ENCODE results near the gene C6orf163. TPM values are rescaled to one million over a fixed set of nuclear protein-coding genes. Genes with fewer than 3 reads are reported as not detected.
A peak's percentile ranks its signal among the peaks of the same experiment; 100 is the strongest.
"Not testable (repeated sequence)": the region's sequence is repeated elsewhere in the genome, so short reads cannot be mapped to it uniquely, and the experiment has no call there.

C6orf163 gene
- total RNA-seq, result 1 to 10 TPM; 2.0 to 2.3 TPM

- Mint-ChIP-seq H3K36me3 (ENCODE audit: low read depth) (no peaks in the 10 kb centered on the region), H3K27me3 (no peaks in the 10 kb centered on the region), H3K4me1 (no peaks in the 10 kb centered on the region), H3K4me3 (no peak within 1 kb of the TSS), H3K9me3 (no peaks in the 10 kb centered on the region), H3K27ac (no peak within 1 kb of the TSS)
- ChIA-PET CTCF (no interaction called here), POLR2A (no interaction called here)
- DNase-seq, result no peak
Observed at GRCh38 chr6:87344731-87345130, at the start of gene C6orf163. C6orf163 (plus strand) TSS chr6:87344813; CDS start chr6:87345100, 287 bp downstream.

- Mint-ChIP-seq H3K36me3 (ENCODE audit: low read depth) (no peaks in the 10 kb centered on the region), H3K4me1 (no peaks in the 10 kb centered on the region), H3K27me3 (peaks cover 28% of the 10 kb centered on the region), H3K27ac (no peak overlapping the region), H3K4me3 (no peak overlapping the region), H3K9me3 (no peaks in the 10 kb centered on the region)
- CTCF ChIA-PET, result interaction anchor here (0.6 kb wide), 1 partner anchor 338 kb away, joined by 3 read pairs; no protein-coding TSS in a partner anchor
- POLR2A ChIA-PET, result no interaction called here
- DNase-seq, result no peak
Observed at GRCh38 chr6:87297119-87297518, 47.5 kb upstream of the C6orf163 start.

GRCh38 chr6:87301277-87301676 lies 43.3 kb upstream of the C6orf163 start:
- H3K9me3 Mint-ChIP-seq; H3K4me1 Mint-ChIP-seq; H3K4me3 Mint-ChIP-seq; DNase-seq; H3K36me3 Mint-ChIP-seq (ENCODE audit: low read depth); POLR2A ChIA-PET; H3K27ac Mint-ChIP-seq: not testable (repeated sequence)
- peaks cover 31% of the 10 kb centered on the region for H3K27me3 Mint-ChIP-seq
- CTCF ChIA-PET, result interaction anchor here (1.6 kb wide), 1 partner anchor 20 kb away, joined by 3 read pairs; no protein-coding TSS in a partner anchor

GRCh38 chr6:87308970-87309369 lies 35.6 kb upstream of the C6orf163 start:
- H3K27me3 Mint-ChIP-seq, result peaks cover 32% of the 10 kb centered on the region
- no peak overlapping the region for H3K4me3 Mint-ChIP-seq
- ChIA-PET CTCF (interaction anchor here (0.6 kb wide), 1 partner anchor 1612 kb away, joined by 3 read pairs; no protein-coding TSS in a partner anchor), POLR2A (no interaction called here)
- no peak for DNase-seq
- no peaks in the 10 kb centered on the region for H3K9me3 Mint-ChIP-seq
- no peak overlapping the region for H3K27ac Mint-ChIP-seq
- no peaks in the 10 kb centered on the region for H3K36me3 Mint-ChIP-seq (ENCODE audit: low read depth)
- no peaks in the 10 kb centered on the region for H3K4me1 Mint-ChIP-seq

GRCh38 chr6:87312860-87313259 lies 31.8 kb upstream of the C6orf163 start:
- ChIA-PET POLR2A (no interaction called here), CTCF (interaction anchor here (0.7 kb wide), 1 partner anchor 192 kb away, joined by 3 read pairs; no protein-coding TSS in a partner anchor)
- Mint-ChIP-seq H3K27me3 (peaks cover 23% of the 10 kb centered on the region), H3K27ac (no peak overlapping the region), H3K36me3 (ENCODE audit: low read depth) (no peaks in the 10 kb centered on the region), H3K4me1 (no peaks in the 10 kb centered on the region), H3K9me3 (no peaks in the 10 kb centered on the region), H3K4me3 (no peak overlapping the region)
- no peak for DNase-seq

GRCh38 chr6:87315071-87315470 lies 29.5 kb upstream of the C6orf163 start:
- Mint-ChIP-seq H3K4me3 (no peak overlapping the region), H3K27ac (no peak overlapping the region), H3K27me3 (peaks cover 15% of the 10 kb centered on the region), H3K36me3 (ENCODE audit: low read depth) (no peaks in the 10 kb centered on the region), H3K4me1 (no peaks in the 10 kb centered on the region), H3K9me3 (no peaks in the 10 kb centered on the region)
- ChIA-PET CTCF (no interaction called here), POLR2A (no interaction called here)
- no peak for DNase-seq

GRCh38 chr6:87319271-87319987 lies 25.2 kb upstream of the C6orf163 start:
- H3K36me3 Mint-ChIP-seq (ENCODE audit: low read depth), result peaks cover 6% of the 10 kb centered on the region
- H3K4me1 Mint-ChIP-seq, result peaks cover 20% of the 10 kb centered on the region
- ChIA-PET CTCF (no interaction called here), POLR2A (no interaction called here)
- peaks cover 3% of the 10 kb centered on the region for H3K9me3 Mint-ChIP-seq
- no peak for DNase-seq
- H3K27me3 Mint-ChIP-seq, result peaks cover 2% of the 10 kb centered on the region
- no peak overlapping the region for H3K4me3 Mint-ChIP-seq
- no peak overlapping the region for H3K27ac Mint-ChIP-seq

GRCh38 chr6:87322304-87323212 lies 22.1 kb upstream of the C6orf163 start, which contains the start of gene SMIM8:
SMIM8 (plus strand) TSS chr6:87322588; CDS start chr6:87337032, 14,444 bp downstream.
- H3K9me3 Mint-ChIP-seq, result peaks cover 8% of the 10 kb centered on the region
- POLR2A ChIA-PET, result no interaction called here
- DNase-seq, result peak; percentile 87
- peaks cover 2% of the 10 kb centered on the region for H3K27me3 Mint-ChIP-seq
- peak within 1 kb of the TSS; percentile 93 for H3K27ac Mint-ChIP-seq
- peaks cover 6% of the 10 kb centered on the region for H3K36me3 Mint-ChIP-seq (ENCODE audit: low read depth)
- peak within 1 kb of the TSS; percentile 94 for H3K4me3 Mint-ChIP-seq
- CTCF ChIA-PET, result interaction anchor here (1.0 to 1.3 kb wide), 5 partner anchors 14 to 182 kb away, joined by 3 to 4 read pairs (median 3); no protein-coding TSS in a partner anchor
- H3K4me1 Mint-ChIP-seq, result peaks cover 22% of the 10 kb centered on the region

GRCh38 chr6:87323880-87324279 lies 20.7 kb upstream of the C6orf163 start:
- CTCF ChIA-PET, POLR2A ChIA-PET, H3K9me3 Mint-ChIP-seq, DNase-seq, H3K27me3 Mint-ChIP-seq, H3K27ac Mint-ChIP-seq: not testable (repeated sequence)
- Mint-ChIP-seq H3K4me1 (peaks cover 22% of the 10 kb centered on the region), H3K4me3 (peak overlapping the region; percentile 94), H3K36me3 (ENCODE audit: low read depth) (peaks cover 11% of the 10 kb centered on the region)

GRCh38 chr6:87330961-87331360 lies 13.7 kb upstream of the C6orf163 start:
- peaks cover 21% of the 10 kb centered on the region for H3K4me1 Mint-ChIP-seq
- ChIA-PET POLR2A (no interaction called here), CTCF (no interaction called here)
- no peaks in the 10 kb centered on the region for H3K27me3 Mint-ChIP-seq
- peaks cover 20% of the 10 kb centered on the region for H3K36me3 Mint-ChIP-seq (ENCODE audit: low read depth)
- no peak for DNase-seq
- peaks cover 18% of the 10 kb centered on the region for H3K9me3 Mint-ChIP-seq
- no peak overlapping the region for H3K4me3 Mint-ChIP-seq
- H3K27ac Mint-ChIP-seq, result no peak overlapping the region

GRCh38 chr6:87333033-87333432 lies 11.6 kb upstream of the C6orf163 start:
- H3K27me3 Mint-ChIP-seq, result no peaks in the 10 kb centered on the region
- POLR2A ChIA-PET, result no interaction called here
- H3K36me3 Mint-ChIP-seq (ENCODE audit: low read depth), result peaks cover 18% of the 10 kb centered on the region
- no peak overlapping the region for H3K4me3 Mint-ChIP-seq
- DNase-seq, result no peak
- H3K4me1 Mint-ChIP-seq, result peaks cover 21% of the 10 kb centered on the region
- CTCF ChIA-PET, result no interaction called here
- no peak overlapping the region for H3K27ac Mint-ChIP-seq
- H3K9me3 Mint-ChIP-seq, result peaks cover 14% of the 10 kb centered on the region

GRCh38 chr6:87333591-87334181 lies 10.9 kb upstream of the C6orf163 start:
- Mint-ChIP-seq H3K4me1 (peaks cover 21% of the 10 kb centered on the region), H3K9me3 (peaks cover 14% of the 10 kb centered on the region), H3K27ac (peak overlapping the region; percentile 78), H3K4me3 (no peak overlapping the region), H3K27me3 (no peaks in the 10 kb centered on the region), H3K36me3 (ENCODE audit: low read depth) (peaks cover 15% of the 10 kb centered on the region)
- CTCF ChIA-PET, result no interaction called here
- DNase-seq, result peak; percentile 39
- POLR2A ChIA-PET, result no interaction called here

GRCh38 chr6:87334683-87335082 lies 9.9 kb upstream of the C6orf163 start:
- ChIA-PET POLR2A (no interaction called here), CTCF (no interaction called here)
- H3K27ac Mint-ChIP-seq, result no peak overlapping the region
- peaks cover 14% of the 10 kb centered on the region for H3K9me3 Mint-ChIP-seq
- DNase-seq, result no peak
- peaks cover 15% of the 10 kb centered on the region for H3K36me3 Mint-ChIP-seq (ENCODE audit: low read depth)
- H3K27me3 Mint-ChIP-seq, result no peaks in the 10 kb centered on the region
- no peak overlapping the region for H3K4me3 Mint-ChIP-seq
- H3K4me1 Mint-ChIP-seq, result peaks cover 21% of the 10 kb centered on the region
